Measurements from ENCODE around the gene PRORP. TPM values are rescaled to one million over a fixed set of nuclear protein-coding genes. Genes with fewer than 3 reads are reported as not detected.

The PRORP gene
- total and polyA plus RNA-seq, 2 of the 13 experiments (the other 11 are each of a cell fraction or from before 2014, with no cell fraction given), result 48.9 to 88.7 TPM

GRCh38 chr14:35121887-35122695 lies at the start of gene PRORP, which contains the start of gene PPP2R3C (continued):
- TF ChIP-seq, protein P1, sequence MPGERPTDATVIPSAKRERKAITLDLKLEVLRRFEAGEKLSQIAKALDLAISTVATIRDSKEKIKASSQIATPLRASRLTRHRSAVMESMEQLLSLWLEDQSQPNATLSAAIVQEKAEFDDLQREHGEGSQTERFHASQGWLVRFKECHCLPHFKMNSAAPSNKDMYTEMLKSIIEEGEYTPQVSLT (CRISPR knock-in tag; IDR thresholded peaks at IDR 0.05; ENCODE audit: borderline replicate concordance, low read depth), result peak; percentile 96; the same call in 1 of the 2 replicates
- TF ChIP-seq ZNF878 (CRISPR knock-in tag; IDR thresholded peaks at IDR 0.05) (peak; percentile 94), TP53 (CRISPR knock-in tag; conservative IDR thresholded peaks at IDR 0.05) (peak; percentile 96), SIN3A (IDR thresholded peaks at IDR 0.05; ENCODE audit: borderline replicate concordance, low read depth, low read length) (peak; percentile 97), AHR (CRISPR knock-in tag; IDR thresholded peaks at IDR 0.05) (peak; percentile 91), ZBTB20 (CRISPR knock-in tag; IDR thresholded peaks at IDR 0.05; ENCODE audit: borderline replicate concordance, low read depth) (0 out of 2 replicates have a peak, but pooled peaks have one; percentile 92), ZNF646 (CRISPR knock-in tag; IDR thresholded peaks at IDR 0.05) (peak; percentile 72; the same call in 1 of the 2 replicates), ZNF605 (CRISPR knock-in tag; IDR thresholded peaks at IDR 0.05) (peak; percentile 99), NFYB (CRISPR knock-in tag; IDR thresholded peaks at IDR 0.05) (peak; percentile 73), FOXM1 (CRISPR knock-in tag; IDR thresholded peaks at IDR 0.05) (0 out of 2 replicates have a peak, but pooled peaks have one; percentile 82), DZIP1 (CRISPR knock-in tag; IDR thresholded peaks at IDR 0.05) (peak; percentile 99), PTBP1 (IDR thresholded peaks at IDR 0.05; ENCODE audit: low read depth, low read length, poor library complexity, severe bottlenecking) (peak; percentile 93), CHD2 (IDR thresholded peaks at IDR 0.05; ENCODE audit: low read depth, low read length) (peak; percentile 57)
- TF ChIP-seq, protein P2, sequence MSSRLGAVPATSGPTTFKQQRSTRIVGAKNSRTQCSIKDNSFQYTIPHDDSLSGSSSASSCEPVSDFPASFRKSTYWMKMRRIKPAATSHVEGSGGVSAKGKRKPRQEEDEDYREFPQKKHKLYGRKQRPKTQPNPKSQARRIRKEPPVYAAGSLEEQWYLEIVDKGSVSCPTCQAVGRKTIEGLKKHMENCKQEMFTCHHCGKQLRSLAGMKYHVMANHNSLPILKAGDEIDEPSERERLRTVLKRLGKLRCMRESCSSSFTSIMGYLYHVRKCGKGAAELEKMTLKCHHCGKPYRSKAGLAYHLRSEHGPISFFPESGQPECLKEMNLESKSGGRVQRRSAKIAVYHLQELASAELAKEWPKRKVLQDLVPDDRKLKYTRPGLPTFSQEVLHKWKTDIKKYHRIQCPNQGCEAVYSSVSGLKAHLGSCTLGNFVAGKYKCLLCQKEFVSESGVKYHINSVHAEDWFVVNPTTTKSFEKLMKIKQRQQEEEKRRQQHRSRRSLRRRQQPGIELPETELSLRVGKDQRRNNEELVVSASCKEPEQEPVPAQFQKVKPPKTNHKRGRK (CRISPR knock-in tag; IDR thresholded peaks at IDR 0.05), result peak; percentile 38; the same call in 1 of the 2 replicates
- TF ChIP-seq, protein P3, sequence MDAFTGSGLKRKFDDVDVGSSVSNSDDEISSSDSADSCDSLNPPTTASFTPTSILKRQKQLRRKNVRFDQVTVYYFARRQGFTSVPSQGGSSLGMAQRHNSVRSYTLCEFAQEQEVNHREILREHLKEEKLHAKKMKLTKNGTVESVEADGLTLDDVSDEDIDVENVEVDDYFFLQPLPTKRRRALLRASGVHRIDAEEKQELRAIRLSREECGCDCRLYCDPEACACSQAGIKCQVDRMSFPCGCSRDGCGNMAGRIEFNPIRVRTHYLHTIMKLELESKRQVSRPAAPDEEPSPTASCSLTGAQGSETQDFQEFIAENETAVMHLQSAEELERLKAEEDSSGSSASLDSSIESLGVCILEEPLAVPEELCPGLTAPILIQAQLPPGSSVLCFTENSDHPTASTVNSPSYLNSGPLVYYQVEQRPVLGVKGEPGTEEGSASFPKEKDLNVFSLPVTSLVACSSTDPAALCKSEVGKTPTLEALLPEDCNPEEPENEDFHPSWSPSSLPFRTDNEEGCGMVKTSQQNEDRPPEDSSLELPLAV (CRISPR knock-in tag; conservative IDR thresholded peaks at IDR 0.05; ENCODE audit: low read depth), result 0 out of 2 replicates have a peak, but pooled peaks have one; percentile 37

All from HepG2 (cell line).